Muscle of arm (tissue), 12 donors: Measurements from ENCODE around the gene ADAMTS12. TPM values are rescaled to one million over a fixed set of nuclear protein-coding genes. Genes with fewer than 3 reads are reported as not detected.

Source experiments
- DNase-seq: peaks from one replicate; pipeline ENCODE4 v3.0.0-alpha.2; 2013
- polyA plus RNA-seq, 12 donors: library from polyadenylated mRNA; unstranded; fragments of 120-200 nt; gene quantifications; one replicate each; pipeline ENCODE4 v1.2.1, GENCODE V29; 2013; ENCODE audit not compliant: insufficient read length in 12 of 12

Gene ADAMTS12
- polyA plus RNA-seq, 12 donors: 18.2 to 33.9 (median 23.0) TPM; not detected in 1

DNA sequence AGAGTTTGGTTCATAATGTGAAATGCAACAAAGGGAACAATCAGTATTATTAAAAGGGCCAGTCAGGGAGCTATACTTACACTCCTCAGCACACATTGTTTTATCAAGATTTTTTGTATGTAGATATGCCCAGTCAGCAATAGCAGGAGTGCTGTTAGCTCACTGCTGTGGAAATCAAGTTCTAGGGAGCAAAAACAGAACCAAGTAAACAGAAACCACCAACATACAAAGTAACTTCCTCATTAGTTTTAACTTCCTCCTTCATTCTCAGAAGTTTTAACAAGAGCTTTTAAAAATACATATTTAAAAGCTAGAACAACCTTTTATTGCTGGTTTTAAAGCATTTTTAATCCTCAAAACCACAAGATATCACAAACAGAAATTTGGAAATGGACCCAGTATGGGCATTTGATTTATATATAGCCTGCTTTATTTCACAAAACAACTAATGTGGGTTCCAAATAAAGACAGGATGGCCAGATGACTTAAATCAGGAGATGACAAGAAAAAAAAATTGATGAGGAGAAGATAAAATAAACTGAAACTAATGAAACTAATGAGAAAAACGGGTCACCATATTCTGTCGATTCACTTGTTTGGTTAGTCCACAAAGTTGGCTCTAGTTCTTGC is 178.5 kb downstream of the ADAMTS12 start:
- no peak for DNase-seq

- no peak for DNase-seq
These were observed 179.1 kb downstream of the ADAMTS12 start for GRCh38 chr5:33712664-33713063.

DNA sequence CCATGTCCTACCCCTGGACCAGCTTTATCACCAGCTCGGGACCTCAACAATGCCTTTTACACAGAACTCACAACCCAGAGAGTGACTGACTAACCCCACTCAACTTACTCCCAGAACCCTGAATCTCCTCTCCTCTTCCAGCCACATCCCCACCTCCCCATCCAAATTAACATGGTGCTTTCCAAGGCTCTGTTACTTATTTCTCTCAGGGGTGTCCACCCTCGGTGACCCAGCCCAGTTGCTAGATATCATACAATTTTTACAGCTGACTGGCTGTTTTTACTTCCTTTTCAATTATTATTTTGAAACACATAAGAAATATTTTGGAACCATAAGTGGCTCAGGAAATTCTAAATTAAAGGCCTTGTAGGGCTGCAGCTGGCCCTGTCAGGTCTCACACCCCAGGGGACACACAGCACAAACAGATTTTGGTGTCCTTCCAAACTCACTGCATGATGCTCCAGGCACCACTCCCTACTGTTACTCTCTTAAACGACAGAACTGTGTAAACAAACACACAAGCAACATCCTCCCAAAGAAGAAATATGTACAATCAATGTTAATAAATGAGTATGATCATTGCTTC is 180.6 kb downstream of the ADAMTS12 start:
- DNase-seq: peak; percentile 82

DNA sequence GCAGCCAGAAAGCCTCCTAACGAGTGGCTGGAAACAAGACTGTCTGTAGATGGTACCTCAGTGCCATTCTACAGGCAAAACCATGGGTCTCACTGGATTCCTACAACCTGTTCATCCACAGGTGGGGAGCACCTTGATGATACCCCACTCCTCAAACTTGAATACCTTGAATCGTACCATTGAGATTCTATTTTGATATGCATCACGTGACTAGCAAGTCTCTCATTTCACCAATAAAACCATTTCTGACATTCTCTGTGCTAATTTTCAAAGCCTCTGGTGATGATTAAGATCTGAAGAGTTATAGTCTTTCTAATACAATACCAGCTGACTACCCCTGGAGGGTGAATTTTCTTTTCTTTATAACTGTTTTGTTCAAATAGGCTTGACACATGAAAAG is 188.9 kb downstream of the ADAMTS12 start:
- no peak for DNase-seq

DNA sequence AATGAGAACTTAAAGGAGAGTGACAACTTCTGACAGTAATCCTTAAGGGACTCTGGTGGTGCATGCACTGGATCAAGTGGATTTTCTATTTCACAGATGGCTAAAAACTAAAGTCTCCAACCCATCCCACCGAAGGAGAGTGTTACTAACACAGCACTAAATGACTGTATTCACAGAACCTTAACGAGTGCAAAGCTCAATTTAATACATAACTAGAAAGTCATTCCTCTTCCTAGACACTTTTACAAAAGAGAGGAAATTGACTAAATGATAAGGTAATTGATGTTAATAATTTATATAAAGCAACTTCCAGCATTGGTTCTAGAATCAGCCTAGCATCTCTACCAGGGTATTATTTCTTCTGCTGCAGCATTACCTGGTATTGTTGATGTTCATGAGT is 189.8 kb downstream of the ADAMTS12 start:
- no peak for DNase-seq

GRCh38 chr5:33701251-33701650 is 190.5 kb downstream of the ADAMTS12 start:
- no peak for DNase-seq

DNA sequence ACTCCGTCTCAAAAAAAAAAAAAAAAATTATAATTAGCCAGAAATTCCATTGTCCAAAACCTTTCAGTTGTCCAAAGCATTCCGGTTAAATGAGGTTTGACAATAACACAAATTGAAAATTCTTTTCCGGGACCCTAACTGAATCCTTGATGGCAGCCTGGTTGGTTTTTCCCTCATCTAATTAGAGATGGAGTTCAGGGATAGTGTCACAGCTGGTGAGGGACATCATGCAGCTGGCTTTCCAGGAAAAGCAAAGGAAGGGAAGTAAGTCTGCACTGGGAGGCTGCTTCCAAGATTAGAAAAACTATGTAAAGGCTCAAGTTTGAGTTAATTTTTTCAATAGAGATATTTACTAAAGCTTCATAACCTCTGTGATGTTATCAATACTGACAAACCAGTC is 195.4 kb downstream of the ADAMTS12 start:
- no peak for DNase-seq

DNA sequence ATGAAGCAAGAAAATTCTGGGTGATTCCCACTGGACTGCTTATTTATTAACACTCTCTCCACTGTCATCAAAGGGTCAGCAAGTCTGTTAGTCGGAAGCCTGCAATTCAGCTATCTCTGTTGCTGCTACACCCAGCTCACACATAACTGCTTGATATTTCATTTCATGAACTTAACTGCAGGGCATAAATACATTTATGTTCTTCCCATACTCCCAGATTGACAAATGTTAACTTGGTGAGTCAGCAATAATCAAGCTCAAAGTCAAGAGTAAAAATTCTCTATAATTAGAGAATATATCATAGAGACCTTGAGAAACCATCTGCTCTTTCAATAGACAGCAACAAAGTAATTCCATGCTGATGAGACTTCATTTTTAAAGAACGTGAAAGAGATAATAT is 198.8 kb downstream of the ADAMTS12 start:
- DNase-seq: no peak

- no peak for DNase-seq
These were observed 199.9 kb downstream of the ADAMTS12 start for GRCh38 chr5:33691856-33692255.

GRCh38 chr5:33690374-33691135 is 201.2 kb downstream of the ADAMTS12 start:
- DNase-seq: peak; percentile 49

DNA sequence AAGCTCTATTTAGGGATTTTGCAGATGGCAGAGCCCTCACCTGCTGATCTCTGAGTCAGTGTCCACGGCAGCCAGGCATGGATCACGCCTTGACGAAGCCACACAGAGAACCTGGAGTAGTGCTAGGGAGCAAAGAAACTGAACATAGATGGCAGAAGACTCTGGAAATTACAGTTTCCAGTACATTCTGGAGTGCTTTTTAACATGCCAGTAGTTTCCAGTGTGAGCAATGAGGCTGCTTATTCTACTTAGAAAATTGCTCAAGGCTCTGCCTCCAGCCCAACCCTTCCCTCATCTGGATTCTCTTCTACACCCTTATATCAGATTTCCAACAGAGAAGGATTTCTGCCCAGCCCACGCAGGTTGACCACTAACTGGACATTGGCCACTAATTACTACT is 203.3 kb downstream of the ADAMTS12 start:
- DNase-seq: peak; percentile 32

DNA sequence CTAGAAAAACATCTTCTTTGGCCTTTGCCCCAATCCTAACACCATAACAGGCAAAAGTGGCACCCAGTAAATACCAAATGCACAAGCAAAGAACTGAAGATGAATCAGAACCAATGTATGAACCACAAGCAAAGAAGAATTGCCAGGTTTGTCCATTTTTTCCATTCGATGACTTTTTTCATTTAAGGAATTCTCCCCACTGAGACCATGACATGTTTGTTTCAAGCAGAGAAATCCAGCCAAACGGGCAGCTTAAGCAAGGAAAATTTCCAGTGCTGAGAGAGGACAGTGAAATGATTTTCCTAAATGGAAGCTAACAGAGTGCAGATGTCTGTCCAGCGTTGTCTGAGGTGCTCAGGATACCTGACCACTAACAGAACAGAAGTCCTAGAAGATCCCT is 203.7 kb downstream of the ADAMTS12 start:
- DNase-seq: peak; percentile 85

- DNase-seq: no peak
These were observed 205.7 kb downstream of the ADAMTS12 start for GRCh38 chr5:33685873-33686755.

DNA sequence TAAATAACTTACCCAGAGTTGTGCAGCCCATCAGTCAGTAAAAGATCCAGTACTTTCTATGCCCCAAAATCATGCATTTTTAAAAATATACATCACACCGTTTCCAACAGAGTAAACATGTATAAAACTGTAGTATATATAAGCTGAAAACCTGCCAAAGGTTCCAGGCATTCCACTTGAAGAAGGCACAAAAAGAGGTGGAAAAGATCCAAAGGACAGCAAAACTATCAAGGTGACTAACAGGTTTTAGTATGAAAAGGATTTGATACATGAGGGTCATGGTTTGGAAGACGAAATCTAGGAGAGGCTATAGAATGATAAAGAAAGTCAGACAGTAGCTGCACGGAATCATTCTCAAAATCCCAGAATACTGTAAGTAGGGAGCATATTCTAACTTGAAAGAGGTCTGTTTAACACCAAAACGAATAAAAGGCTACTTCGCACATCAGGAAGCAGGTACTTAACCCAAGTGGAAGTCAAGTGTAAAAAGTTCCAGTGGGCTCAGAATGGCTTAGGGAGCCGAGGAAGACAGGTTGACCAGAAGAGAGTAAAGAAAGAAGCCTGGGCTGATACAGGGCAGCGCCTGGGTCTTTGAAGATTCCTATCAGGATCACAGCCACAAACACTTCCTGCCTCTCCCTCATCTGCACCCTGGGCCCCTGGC is 207.2 kb downstream of the ADAMTS12 start:
- no peak for DNase-seq

- no peak for DNase-seq
These were observed 212.0 kb downstream of the ADAMTS12 start for GRCh38 chr5:33679791-33680190.

- DNase-seq: no peak
These were observed 215.8 kb downstream of the ADAMTS12 start for GRCh38 chr5:33675958-33676464.

- DNase-seq: no peak
These were observed 220.0 kb downstream of the ADAMTS12 start for GRCh38 chr5:33671700-33672291.

- DNase-seq: no peak
These were observed 228.9 kb downstream of the ADAMTS12 start for GRCh38 chr5:33662722-33663427.

DNA sequence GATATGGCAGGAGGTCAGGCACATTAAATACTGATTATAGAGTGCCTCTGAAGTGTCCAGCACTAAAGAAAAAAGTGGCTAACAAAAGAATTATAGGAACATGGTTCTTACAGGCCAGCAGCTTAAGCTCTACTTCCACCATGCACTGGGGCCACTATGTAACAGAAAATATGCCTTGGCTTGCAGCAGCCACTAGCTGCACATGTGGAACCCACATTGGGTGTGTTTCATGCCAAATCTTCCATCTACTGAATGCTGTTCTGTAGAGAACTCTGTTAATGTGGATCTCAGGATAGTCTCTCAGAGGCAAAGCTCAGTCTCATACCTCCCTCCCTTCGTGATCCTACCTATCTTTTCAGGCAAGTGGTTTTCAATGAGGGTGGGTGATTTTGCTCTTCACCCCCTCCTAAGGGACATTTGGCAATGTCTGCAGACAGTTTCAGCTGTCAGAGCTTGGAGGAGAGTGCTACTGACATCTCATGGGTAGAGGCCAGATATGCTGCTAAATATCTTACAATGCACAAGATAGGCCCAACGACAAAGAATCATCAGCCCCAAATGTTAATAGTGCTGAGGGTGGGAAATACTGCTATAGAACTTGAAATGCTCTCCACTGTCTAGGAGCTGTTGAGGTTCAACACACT is 232.1 kb downstream of the ADAMTS12 start:
- no peak for DNase-seq
